GM18505 (cell line): ENCODE data around the gene AGBL1.

Source experiments
- ATAC-seq: cut with Tn5 transposase; IDR thresholded peaks from one replicate; pipeline ENCODE4 v1.9.1; 2021; ENCODE audit not compliant: unreplicated experiment
- POLR2A ChIP-seq: IDR thresholded peaks from 4 replicates; pipeline ENCODE4 v1.6.1; 2011; ENCODE audit warnings: borderline replicate concordance; ENCODE audit not compliant: insufficient read depth, insufficient read length; ENCODE audit errors: extremely low read depth

Gene AGBL1

DNA sequence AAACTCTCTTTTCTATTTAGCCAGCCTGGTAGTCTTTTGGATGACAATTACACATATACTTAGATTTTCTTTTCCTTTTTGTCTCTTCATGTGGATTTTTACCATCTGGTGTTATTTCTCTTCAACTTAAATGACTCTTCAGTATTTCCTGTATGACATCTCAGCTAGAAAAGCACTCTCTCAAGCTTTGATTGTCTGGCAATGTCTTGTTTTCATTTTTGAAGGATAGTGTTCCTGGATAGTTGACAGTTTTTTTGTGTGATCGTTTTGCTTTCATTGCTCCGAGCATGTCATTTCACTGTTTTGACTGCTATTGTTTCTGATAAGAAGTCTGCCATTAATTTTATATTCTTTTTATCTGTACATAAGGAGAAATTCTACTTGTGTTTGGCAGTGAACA, 766.4 kb downstream of the AGBL1 start:
- no peak for ATAC-seq
- no peak for TF ChIP-seq POLR2A

DNA sequence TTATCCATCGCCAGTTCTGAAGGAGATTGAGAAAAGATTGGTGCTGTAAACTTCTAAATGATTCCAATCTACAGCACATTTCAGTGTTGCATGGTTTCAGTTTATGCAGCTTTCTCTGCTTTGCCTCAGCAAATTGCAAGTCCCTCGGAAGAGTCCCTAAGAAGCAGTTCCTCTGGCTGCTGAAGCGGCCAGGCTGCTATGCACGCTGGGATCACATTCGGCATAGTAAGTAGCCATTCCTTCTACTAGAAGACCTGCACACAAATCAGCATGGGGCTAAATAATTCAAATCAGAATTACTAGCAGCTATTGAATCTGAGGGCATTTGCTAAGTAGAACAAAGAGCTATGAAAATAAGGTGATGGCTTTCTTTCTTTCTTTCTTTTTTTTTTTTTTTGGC, 769.5 kb downstream of the AGBL1 start:
- no peak for ATAC-seq
- TF ChIP-seq POLR2A, result no peak

DNA sequence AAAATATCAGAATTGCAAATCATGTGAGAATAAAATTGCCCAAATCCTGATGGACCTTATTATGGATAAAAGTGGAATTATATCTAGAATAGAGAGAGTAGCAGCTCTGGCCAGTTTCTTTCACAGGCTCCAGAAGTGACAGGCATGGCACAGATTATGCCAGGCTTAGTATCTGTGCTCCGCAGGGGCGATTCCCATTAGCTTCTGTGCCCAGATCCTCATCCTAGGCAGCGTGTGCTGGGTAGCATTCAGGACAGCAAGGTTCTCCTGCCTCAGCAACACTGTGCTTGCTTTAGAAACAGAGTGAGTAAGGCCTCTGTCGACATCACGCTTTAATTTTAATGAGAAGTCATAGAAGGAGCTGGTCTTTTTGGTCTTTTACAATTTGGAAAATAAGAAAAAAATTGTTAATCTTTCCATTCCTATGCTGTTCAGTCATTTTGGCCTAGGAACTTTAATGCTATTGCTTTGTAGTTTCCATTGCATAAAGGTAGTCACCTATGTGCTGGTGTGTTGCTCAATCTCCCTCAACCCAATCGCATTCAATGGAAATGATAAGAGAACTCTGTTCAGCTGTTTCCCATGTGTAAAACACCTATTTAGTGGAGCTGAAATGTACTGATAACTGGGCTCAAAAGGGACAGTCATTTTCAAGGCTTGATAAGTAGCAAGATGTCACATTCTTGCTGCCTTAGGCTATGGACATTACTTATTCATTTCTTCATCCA, 770.1 kb downstream of the AGBL1 start:
- no peak for TF ChIP-seq POLR2A
- ATAC-seq, result no peak

DNA sequence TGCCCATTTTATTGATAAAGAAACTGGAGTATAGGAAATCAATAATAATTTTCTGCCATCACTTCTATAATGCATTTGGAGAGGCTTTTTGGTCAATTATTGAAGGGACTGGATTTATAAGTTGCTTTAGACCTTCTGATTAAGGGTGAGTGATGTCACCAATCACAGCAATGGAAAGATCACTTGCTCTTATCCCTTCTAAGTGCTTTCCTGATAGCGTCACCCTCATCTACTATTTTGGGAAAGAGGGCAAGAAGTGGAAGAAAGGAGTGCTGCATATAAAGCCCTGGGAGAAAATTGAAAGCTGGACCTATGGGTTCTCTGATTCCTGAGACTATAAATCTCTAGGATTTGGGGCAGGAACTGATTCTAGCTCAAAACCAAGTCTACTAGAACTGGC, 771.3 kb downstream of the AGBL1 start:
- ATAC-seq, result no peak
- TF ChIP-seq POLR2A, result no peak

DNA sequence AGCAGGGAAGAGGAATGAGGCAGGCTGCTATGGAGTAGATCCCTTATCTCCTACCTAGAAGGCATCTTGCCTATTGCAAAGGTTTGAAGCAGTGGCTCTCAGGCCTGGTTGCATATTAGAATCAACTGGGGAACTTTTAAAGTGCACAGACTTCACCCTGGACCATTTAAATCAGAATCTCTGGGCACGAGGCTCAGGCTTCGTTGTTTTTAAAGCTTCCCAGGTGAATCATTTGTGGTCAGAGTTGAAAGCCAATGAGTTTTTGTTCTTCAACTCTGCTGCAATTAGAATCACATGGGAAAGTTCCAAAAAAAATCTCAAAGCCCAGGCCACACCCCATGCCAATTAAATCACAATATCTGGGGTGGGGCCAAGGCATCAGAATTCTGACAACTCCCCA, 773.1 kb downstream of the AGBL1 start:
- TF ChIP-seq POLR2A, result no peak
- no peak for ATAC-seq

DNA sequence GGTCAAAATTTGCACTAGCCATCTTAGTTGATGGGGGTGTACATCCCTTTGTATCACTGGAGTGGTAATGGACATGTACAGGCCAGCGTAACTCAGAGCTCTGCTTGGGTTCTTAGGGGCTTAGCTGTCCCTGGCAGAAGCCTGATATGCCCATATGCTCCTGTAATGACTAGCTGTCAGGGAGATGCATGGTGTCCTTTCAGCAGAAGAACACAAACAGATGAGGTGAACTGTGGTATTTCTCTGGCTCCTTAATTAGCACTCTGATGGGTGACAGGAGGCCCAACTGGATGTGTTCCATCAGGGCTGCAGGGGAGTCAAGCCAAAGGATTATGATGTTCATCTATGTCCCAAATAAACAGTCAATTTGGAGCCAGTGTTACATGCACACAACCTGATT, 774.5 kb downstream of the AGBL1 start:
- ATAC-seq, result no peak

DNA sequence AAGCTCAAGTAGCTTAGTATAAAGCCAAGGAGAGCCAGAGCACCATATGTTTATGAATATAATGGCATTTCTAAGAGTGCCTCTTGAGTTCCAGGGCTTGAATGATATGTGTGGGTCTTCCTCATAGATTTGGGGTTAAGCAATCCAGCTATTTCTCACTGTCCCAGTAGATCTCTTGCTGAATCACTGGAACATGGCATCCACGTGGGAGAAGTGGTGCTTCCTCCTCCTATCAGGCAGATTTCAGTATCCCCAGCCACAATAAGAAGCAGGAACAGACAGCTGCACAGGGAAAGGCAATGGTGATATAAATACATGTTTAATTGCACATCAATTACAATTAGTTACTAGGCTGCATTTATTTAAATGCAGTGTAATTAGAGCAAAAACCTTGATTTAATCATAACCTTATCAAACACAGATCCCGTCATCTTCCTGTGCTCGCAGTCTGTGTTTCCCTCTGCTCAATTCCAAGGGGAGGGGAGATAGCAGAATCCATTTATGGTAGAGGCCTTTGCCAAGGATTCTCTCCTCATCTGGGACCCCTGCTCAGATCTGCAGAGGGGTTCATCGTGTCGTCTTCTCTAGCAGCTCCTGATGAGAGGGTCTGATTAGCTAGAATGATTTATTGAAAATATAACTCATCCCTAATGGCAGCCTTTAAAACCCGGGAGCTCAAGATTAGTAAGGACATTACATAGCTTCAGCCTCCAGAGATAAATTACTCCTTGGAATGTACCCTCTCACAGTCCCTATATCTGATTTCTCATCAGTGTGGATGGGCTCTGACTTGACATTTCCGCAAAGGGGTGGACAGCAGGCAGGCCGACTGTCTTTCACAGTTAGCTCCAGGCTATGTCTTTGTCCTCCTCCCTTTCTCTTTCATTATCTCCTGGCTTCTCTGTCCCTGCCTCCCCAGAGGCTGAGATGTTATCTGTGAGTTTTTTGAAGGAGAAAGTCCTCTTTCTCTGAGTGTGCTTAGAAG, 775.9 kb downstream of the AGBL1 start:
- no peak for ATAC-seq
- TF ChIP-seq POLR2A, result no peak

More for the DNA sequence above, 774.5 kb downstream of the AGBL1 start:
- no peak for TF ChIP-seq POLR2A

DNA sequence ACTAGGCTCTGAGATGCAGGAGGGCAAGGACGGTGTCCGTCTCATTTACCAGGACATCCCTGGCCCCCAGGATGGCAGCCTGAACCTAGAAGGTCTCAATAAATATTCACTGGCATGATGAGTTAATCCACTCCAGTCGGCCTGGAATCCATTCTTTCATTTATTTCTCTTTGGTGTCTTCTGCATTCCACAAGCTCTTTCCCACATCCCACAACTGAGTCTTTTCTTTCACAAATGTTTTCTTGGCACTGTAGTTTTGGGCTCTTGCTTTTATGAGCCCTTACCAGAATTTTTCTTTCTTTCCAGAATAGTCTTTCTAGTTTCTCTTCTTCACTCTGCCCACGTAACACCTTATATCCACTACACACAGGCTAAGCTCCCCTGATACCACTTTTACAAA, 778.0 kb downstream of the AGBL1 start:
- ATAC-seq, result no peak
- TF ChIP-seq POLR2A, result no peak

DNA sequence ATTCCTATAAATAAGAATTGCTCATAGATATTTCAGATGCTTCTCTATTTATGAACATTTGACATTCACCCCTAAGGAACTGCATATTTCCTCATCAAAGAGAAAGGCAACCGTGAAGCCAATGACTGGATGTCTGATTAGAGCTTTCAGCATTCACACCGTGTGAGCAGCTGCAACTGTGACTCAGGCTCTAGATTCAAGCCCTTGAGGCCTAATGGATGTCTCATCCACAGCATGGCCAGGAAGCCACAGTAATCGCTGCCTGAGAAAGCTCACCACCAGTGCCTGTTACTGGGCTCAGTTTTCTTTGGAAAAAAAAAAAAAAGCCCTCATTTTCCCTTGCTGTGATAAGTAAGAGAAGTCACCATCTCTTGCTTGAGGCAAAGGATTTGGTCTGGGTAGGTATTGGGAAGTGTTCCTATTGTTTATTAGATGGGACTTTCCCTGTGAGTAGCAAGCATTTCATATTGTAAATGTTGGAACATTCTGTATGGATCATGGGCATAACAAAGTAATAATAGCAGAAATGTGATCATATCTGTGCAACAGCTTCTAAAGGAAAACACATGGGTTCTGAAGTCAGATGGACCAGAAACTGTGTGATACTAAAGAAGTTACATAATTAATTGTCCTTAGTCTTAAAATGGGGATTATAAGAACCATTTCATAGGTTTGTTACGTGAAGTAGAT, 783.7 kb downstream of the AGBL1 start:
- TF ChIP-seq POLR2A, result no peak
- ATAC-seq, result no peak

DNA sequence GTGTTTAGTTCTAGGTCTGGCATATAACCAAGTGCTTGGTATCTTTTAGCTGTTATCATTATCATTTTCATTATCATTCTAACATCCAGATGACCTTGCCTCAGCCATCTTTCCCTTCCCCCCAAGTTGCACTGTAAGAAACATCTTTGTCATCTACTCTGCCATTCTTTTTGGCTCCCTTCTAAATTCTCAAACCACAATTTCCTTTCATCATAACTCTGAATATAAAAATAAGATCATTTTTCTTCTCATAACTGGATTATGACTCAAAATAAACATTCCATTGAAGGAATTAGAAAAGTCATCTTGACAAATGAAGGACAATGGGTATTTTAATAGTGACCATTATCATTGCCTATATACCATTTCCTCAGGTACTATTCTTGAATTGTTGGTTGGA, 786.2 kb downstream of the AGBL1 start:
- no peak for TF ChIP-seq POLR2A
- no peak for ATAC-seq

DNA sequence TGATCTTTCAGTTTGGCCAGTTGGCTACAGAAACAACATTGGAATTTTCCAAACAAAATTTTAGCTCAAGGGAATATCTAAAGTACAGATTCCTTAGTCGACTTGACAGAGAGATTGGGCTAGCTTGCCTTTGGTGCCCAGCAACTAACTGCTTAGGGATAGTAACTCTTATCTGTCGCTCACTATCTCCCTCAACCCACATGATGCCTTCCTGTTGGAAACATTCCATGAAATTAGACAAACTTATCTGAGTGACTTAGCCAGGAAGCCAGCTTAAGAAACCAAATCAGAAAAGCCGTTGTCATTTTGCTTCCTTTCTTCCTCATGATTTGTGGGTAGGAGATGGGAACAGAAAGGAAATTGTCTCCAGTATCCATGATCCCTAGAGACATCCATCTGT, 791.2 kb downstream of the AGBL1 start:
- TF ChIP-seq POLR2A, result no peak
- ATAC-seq, result no peak

DNA sequence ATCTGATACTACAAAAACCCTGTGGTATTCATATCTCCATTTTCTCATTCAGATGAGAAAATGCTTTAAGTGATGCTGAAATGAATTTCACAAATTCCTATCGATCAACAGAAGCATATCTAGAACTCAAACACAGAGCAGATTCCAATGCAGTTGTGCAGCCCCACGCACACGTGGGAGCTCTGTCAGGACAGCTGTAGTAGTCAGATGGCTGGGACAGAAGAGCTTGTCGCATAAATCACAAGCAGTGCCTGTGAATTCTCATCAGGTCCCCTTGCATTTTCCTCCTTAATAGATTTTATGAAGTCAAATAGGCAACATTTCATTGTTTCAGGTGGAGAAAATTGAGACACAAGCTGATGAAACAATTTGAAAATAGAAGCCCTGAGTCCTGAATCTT, 792.3 kb downstream of the AGBL1 start:
- no peak for ATAC-seq
- TF ChIP-seq POLR2A, result no peak

DNA sequence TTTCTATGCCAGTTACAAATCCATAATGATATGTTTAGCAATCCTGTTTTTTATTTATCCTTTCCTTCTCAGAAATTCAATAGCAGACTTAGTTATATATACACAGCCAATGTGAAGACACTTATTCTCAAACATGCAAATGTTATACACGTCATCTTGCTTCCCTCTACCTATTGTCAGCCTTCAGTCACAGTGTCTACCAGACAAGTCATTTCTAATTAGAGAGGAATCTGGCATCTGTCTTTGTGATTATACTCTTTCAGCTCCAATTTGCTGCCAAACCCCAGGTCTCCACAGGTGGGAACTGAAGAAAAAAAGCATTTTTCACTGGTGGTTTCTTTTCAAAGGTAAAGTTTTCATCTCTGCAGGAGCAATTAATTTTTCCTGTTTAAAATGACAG, 793.1 kb downstream of the AGBL1 start:
- no peak for TF ChIP-seq POLR2A
- ATAC-seq, result no peak

DNA sequence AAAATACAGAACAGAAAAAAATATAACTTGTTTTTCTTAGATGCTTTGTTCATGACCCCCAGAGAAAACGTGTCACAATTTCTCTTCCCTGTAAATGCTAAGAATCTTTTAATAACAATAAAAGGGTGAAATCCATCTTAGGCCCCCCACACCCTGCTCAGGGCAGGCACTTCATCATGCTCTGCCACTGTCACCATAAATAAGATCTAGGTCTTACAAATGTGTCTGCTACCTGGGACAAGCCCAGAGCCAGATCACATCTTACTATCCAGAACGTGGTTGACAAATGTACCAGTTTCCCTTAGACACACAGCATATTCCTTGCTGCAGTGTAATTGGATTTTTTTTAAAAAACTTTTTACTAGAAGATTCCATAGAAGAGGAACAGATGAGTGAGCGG, 795.4 kb downstream of the AGBL1 start:
- no peak for ATAC-seq
- no peak for TF ChIP-seq POLR2A

DNA sequence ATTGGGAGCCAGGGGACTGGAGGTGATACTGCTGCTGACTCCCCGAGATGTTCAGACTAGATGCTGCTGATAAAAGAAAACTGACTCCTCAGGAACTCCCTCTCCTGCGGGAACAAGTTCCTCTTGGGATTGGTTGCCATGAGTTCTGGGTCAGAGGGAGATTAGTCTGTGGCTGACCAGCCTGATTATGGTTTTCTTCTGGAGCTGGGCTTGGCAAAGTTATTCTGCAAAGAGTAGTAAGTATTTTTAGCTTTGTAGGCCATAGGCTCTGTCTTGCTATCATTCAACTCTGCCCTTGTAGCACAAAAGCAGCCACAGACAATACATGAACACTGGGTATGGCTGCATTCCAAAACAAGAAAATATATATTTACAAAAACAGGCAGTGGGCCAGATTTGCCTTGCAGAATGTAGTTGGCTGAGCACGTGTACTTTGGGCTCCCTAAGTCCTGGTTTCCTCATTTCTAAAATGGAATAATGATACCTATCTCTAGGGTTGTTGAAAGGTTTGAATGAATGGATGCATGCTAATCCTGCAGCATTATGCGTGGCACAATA, 796.8 kb downstream of the AGBL1 start:
- TF ChIP-seq POLR2A, result no peak
- ATAC-seq, result no peak
